GM12801 (cell line): ENCODE measurements around the gene PHF19.

ENCODE experiments used
- TF ChIP-seq, protein P1 (sequence below): IDR thresholded peaks from one replicate; pipeline ENCODE4 v1.5.1; 2011; ENCODE audit warnings: control low read depth; ENCODE audit not compliant: insufficient read length; ENCODE audit errors: extremely low read depth

Gene PHF19

DNA sequence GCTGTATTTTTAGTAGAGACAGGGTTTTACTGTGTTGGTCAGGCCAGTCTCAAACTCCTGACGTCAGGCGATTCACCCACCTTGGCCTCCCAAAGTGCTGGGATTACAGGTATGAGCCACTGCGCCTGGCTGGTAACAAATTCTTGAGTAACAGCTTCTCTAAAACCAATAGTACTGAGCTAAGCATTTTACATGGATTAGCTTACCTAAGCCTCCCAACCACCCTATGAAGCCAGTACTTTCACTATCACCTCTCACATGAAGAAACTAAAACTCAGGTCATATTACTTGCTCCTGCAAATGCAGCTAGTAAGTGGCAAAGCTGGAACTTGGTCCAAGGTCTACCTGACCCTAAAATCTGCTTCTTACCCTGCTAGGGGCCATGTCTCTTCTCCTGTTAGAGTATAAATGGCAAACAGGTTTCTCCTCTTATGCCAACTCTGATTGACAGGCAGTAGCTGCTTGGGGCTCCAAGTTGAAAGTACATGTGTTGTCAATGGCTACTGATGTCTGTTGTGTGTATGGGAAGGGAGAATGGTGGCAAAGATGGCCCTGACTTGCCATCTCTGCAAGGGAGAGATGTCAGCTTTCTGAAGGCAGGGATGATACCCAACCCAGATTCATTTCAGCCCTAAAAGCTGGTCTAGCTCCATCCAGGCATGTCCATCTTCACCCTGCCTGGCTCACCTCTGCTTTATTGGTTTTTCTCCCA lies 4.0 kb downstream of the PHF19 start:
- TF ChIP-seq, protein P1, sequence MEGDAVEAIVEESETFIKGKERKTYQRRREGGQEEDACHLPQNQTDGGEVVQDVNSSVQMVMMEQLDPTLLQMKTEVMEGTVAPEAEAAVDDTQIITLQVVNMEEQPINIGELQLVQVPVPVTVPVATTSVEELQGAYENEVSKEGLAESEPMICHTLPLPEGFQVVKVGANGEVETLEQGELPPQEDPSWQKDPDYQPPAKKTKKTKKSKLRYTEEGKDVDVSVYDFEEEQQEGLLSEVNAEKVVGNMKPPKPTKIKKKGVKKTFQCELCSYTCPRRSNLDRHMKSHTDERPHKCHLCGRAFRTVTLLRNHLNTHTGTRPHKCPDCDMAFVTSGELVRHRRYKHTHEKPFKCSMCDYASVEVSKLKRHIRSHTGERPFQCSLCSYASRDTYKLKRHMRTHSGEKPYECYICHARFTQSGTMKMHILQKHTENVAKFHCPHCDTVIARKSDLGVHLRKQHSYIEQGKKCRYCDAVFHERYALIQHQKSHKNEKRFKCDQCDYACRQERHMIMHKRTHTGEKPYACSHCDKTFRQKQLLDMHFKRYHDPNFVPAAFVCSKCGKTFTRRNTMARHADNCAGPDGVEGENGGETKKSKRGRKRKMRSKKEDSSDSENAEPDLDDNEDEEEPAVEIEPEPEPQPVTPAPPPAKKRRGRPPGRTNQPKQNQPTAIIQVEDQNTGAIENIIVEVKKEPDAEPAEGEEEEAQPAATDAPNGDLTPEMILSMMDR, result no peak

DNA sequence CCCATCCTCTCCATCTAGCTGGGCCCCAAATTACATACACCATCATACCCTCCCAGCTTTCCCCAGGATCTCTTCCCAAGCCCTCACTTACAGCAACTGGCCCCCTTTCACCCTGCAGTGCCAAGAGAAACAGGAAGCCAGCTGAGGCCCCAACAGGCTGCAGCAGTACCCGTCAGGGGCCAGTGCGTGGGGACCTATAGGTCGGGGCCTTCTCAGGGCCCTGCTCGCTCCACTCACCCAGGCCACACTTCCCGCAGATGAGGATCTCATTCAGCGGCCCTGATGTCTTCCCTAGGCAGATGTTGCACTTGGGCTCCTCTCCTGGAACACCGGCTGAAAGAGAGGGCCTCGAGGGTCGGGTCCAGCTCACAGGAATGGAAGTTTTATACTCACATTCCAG lies 6.8 kb downstream of the PHF19 start:
- TF ChIP-seq, protein P1, result no peak

DNA sequence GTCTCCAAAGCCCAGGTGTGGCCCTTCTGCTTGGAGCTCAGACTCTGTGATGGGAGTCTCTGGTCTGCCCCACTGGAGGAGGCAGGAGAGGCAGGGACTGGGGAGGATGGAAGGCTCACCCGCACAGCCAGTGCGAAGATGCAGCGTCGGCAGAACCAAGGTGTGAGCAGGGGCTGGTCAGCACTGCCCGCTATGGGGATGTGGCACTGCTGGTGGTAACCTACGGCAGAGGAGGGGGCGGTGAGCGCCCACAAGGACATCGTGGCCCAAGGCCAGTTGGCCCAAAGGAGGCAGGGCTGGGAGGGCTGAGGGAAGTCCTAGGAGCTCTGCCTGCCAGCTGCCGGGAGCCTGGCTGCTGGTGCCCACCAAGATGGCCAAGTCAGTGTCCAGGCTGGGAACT lies 7.3 kb downstream of the PHF19 start:
- TF ChIP-seq, protein P1, result no peak

DNA sequence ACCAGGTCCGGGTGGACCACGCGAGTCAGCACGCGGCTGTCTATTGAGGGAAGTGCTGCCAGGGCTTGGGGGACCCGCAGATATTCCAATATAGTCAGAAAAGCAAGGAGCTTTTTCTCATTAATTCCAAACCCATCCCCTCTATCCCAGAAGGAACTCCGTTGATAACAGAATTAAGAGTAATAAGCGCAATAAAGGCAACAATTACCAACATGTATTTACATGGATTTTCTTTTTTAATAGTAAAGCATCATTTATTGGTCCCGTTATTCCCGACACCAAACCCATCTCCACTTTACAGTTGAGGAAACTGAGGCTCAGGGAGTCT lies 7.7 kb downstream of the PHF19 start:
- TF ChIP-seq, protein P1, result no peak

DNA sequence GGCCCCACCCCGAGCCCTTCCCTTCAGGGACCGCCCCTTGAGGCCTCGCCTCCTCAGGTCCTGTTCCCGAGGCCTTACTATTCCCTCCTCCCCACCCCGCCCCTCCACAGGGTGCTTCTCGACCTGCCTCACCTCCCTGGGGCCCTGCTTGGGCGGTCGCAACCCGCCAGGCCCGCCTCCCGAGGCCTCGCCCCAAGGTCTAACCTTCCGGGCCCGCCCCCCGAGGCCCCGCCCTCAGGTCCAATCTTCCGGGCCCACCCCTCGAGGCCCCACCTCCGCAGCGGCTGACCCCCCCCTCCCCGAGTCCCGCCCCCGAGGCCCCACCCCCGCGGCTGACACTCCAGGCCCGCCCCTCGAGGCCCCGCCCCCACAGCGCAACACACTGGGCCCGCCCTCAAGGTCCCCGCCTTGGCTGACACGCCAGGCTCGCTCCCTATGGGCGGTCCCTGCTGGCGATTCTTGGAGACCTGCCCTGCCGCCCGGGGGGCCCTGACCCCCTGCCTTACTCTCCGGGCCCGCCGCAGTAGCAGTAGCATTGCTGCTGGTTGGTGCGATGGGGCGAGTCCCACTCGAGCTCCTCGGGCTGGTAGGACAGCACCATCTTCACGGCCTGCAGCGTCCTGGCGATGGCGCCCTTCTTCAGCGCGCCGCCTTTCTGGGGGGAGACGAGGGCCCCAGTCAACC lies 8.2 kb downstream of the PHF19 start:
- TF ChIP-seq, protein P1, result no peak

DNA sequence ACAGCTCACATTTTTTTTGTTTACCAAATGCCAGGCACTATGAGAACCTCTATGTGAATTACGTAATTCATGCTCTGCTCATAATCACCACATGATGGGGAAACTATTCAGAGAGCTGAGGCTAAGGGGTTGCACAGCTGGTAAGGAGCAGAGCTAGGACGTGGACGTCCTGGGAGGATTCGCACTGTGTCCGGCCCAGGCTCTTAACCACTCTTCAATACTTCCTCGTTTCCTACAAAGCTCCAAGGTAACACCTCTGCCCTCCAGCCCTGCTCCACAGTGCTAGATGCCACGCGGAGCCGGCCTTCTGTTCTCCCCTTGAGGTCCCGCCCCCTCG lies 8.7 kb downstream of the PHF19 start:
- TF ChIP-seq, protein P1, result no peak

DNA sequence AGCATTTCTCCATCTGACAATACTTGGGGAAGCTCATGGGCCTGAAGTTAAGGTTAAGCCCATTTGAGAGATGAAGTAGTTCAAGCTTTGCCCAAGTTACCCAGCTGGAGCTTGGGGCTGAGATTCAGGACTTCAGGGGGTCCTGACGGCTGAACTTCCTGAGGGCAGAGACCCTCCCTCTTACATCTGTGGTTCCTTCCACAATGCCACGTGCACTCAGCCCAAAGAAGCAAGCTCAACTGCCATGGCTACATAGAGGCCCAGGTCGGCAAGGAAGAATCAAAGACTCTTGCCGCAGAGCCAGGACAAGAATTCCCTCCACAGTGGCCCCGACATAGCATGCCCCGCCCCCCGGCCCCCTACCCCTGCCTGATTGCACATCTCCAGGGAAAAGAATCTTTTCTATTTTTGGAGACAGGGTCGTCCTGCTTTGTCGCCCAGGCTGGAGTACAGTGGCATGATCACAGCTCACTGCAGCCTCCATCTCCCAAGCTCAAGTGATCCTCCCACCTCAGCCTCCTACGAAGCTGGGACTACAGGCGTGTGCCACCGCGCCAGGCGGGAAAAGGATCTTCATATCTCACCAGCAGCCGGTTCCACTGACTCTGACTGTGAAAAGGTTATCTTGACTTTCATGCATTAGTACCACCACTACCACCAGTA lies 9.2 kb downstream of the PHF19 start:
- TF ChIP-seq, protein P1, result no peak
